Thyroid gland (tissue), 4 donors: ENCODE data around the gene ARID4B.

ENCODE experiments used
- CTCF ChIP-seq, 6 experiments: fragments of 200-600 bp in 3 of 6; fragments of 450-650 bp in 3 of 6; sonication (generic) in 3 of 6; IDR thresholded peaks; one replicate each; pipeline ENCODE4 v1.5.1; 2016 to 2019; ENCODE audit warnings: antibody characterized with exemption in 6 of 6, mild to moderate bottlenecking in 2 of 6, inconsistent platforms in 1 of 6, moderate library complexity in 1 of 6
- POLR2A ChIP-seq, 2 donors: fragments of 450-650 bp; IDR thresholded peaks; one replicate each; pipeline ENCODE4 v1.6.1; 2017; ENCODE audit warnings: antibody characterized with exemption in 2 of 2, mild to moderate bottlenecking in 2 of 2, moderate library complexity in 1 of 2

- TF ChIP-seq CTCF (IDR thresholded peaks at IDR 0.05) (no peak), POLR2A (IDR thresholded peaks at IDR 0.05) (no peak)
Measured at GRCh38 chr1:235368428-235368827, 40.4 kb upstream of the ARID4B start.
